Fibroblast of the aortic adventitia (primary cell): ENCODE results near the gene KDM6A. TPM values are rescaled to one million over a fixed set of nuclear protein-coding genes. Genes with fewer than 3 reads are reported as not detected.

Experiments used
- DNase-seq: peaks from one replicate; pipeline ENCODE4 v3.0.0-alpha.2; 2010; ENCODE audit warnings: low read depth
- H3K4me3 ChIP-seq: 2 replicates; pipeline ENCODE4 v1.5.1; 2011; ENCODE audit warnings: low read depth, mild to moderate bottlenecking, control low read depth, low read length, moderate library complexity
- total RNA-seq: library from RNA; depleted of rRNA; stranded (reverse); fragments of >200 nt; gene quantifications from 2 replicates; pipeline ENCODE4 v1.2.3, GENCODE V29; 2012; ENCODE audit warnings: low replicate concordance
- TF ChIP-seq, protein P1 (sequence below): IDR thresholded peaks from 2 replicates; pipeline ENCODE4 v1.5.1; 2011; ENCODE audit warnings: mild to moderate bottlenecking, low read length, control low read depth, inconsistent platforms; ENCODE audit not compliant: insufficient read depth

Gene KDM6A
- total RNA-seq, 1 donor = 20.6 TPM

DNA sequence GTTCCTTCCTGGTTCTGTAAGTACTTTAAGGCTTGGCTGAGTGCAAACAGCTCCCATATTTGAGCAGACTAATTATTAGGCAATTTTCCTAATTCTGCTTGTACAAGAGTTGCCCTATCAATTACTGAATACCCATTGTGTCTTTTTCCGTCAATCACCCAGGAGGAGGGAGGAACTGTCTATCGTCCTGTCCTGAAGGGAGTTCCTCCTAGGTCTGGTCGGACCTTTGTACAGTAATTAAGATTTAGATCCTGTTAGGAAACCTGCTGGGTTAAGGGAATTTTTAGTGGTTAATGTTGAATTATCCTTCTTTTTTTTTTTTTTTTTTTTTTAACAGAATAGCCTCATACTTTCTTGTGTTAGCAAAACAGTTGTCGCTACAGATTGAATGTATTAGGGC is 130.1 kb downstream of the KDM6A start:
- TF ChIP-seq, protein P1, sequence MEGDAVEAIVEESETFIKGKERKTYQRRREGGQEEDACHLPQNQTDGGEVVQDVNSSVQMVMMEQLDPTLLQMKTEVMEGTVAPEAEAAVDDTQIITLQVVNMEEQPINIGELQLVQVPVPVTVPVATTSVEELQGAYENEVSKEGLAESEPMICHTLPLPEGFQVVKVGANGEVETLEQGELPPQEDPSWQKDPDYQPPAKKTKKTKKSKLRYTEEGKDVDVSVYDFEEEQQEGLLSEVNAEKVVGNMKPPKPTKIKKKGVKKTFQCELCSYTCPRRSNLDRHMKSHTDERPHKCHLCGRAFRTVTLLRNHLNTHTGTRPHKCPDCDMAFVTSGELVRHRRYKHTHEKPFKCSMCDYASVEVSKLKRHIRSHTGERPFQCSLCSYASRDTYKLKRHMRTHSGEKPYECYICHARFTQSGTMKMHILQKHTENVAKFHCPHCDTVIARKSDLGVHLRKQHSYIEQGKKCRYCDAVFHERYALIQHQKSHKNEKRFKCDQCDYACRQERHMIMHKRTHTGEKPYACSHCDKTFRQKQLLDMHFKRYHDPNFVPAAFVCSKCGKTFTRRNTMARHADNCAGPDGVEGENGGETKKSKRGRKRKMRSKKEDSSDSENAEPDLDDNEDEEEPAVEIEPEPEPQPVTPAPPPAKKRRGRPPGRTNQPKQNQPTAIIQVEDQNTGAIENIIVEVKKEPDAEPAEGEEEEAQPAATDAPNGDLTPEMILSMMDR = no peak
- no peak overlapping the region for H3K4me3 ChIP-seq
- DNase-seq = no peak

DNA sequence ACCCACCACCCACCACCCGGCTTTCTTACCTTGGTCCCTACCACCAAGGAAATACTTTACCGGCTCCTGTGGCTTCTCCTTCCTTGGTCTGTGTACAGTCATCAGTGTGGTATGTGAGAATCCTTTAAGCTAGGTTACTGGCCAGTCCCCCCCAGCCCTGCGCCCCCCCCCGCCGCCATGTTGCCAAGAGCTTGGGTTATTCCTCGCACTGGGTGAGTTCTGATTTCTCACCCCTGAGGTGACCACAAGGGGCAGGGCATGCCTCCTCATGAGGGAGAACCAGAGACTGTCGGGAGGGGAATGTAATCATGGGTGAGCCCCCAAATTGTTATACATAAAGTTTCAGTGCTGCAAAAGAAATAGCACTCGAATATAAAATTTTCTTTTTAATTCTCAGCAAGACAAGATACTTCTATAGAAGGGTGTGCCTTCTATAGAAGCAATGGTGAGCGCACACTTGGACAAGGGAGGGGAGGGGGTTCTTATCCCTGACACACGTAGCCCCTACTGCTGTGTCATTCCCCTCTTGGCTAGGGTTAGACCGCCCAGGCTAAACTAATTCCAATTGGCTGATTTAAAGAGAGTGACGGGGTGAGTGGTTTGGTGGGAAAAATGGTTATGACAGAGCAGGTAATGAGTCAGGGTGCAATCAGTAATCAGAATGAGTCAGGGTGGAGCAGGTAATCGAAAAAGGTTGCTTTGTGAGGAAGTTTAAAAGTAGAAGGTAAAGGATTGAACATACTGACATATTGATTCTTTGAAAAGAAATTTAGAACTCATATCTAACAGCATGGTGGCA is 133.2 kb downstream of the KDM6A start:
- TF ChIP-seq, protein P1 = no peak
- DNase-seq = peak; percentile 3

DNA sequence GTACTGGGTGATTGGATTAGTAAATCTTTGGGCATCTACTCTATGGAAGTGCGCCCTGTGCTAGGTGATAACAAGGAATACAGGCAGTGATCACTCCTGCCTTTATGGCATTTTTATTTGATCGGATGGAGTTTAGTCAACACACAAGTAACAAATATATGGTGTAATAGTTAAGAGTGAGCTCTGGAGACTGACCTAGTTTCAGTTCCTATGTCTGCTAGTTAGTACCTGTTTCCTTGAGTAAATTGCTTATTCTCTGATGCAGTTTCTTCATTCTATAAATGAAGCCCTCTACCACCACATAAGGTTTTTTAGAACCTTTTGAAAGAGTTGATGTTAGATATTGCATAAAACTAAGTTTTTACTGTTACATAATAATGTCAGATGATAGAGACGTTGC is 134.6 kb downstream of the KDM6A start:
- DNase-seq = no peak
- TF ChIP-seq, protein P1 = no peak
- H3K4me3 ChIP-seq = no peak overlapping the region

More for the DNA sequence above, 133.2 kb downstream of the KDM6A start:
- no peak overlapping the region for H3K4me3 ChIP-seq

DNA sequence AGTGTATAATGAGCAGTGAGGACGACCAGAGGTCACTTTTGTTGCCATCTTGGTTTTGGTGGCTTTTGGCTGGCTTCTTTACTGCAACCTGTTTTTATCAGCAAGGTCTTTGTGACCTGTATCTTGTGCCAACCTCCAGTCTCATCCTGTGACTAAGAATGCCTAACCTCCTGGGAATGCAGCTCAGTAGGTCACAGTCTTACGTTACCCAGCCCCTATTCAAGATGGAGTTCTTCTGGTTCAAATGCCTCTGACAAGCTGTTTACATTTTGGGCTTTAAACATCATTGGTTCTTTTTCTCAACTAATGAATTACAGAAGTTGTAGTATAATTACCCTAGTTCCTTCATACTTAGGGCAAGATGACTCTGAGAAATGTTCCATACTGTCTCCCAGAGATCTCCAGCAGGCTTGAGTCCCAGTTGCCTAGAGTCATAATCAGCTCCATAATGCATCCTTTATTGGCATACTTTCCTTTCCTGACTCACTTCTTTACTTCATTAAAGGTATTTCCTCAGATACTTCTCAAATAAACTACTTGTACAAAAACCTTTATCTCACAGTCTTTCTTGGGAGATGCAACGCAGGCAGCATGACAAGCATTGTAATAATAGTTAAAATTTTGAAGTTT is 136.5 kb downstream of the KDM6A start:
- TF ChIP-seq, protein P1 = no peak
- no peak overlapping the region for H3K4me3 ChIP-seq
- peak; percentile 33 for DNase-seq

DNA sequence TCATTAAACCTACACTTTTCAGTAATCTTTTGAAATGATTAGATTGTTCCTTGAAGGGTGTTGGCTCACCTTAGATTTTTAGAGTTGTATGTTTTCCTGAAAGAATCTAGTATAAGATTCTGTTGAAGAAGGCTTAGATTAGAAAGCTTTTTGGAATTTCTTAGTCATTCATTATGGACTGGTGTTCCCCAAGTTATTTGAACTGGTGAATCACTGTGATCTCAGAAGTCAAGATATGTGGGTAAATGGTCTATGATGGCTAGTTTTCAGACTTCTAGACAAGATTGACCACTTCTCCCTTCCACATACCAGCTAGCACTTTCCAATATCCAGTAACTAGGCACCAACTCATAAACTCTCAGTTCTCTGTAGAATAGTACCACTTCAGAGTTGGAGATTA is 138.1 kb downstream of the KDM6A start:
- DNase-seq = no peak
- TF ChIP-seq, protein P1 = no peak
- H3K4me3 ChIP-seq = no peak overlapping the region

DNA sequence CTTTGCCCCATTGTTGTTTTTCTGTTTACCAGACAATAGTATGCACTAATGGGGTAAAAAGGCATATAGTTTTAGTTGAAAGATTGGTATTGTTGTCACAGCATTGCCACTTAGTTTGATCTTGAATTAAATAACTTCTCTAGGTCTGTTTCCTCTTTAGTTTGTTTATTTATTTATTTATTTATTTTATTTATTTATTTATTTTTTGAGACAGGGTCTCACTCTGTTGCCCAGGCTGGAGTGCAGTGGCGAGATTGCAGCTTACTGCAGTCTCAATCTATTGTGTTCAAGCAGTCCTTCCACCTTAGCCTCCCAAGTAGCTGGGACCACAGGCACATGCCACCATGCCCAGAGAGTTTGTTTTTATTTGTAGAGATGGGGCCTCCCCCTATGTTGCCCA is 138.6 kb downstream of the KDM6A start:
- no peak overlapping the region for H3K4me3 ChIP-seq
- no peak for DNase-seq
- TF ChIP-seq, protein P1 = no peak
